Astrocyte of the spinal cord (primary cell): Measurements from ENCODE around the gene ADAMTS2.

Experiments used
- DNase-seq: peaks from one replicate; pipeline ENCODE4 v3.0.0; 2011; ENCODE audit warnings: low read depth, low spot score
- H3K4me3 ChIP-seq: 2 replicates; pipeline ENCODE4 v1.5.1; 2011; ENCODE audit warnings: low read depth, mild to moderate bottlenecking, low read length, moderate library complexity
- in situ Hi-C: cut with HindIII; loops from 2 replicates; pipeline ENCODE4 v1.10.0; 2017; ENCODE audit warnings: low sequenced_read_pairs
- TF ChIP-seq, protein P1 (sequence below): IDR thresholded peaks from 2 replicates; pipeline ENCODE4 v1.5.1; 2012; ENCODE audit warnings: low read depth, mild to moderate bottlenecking, low read length, inconsistent platforms

The ADAMTS2 gene

DNA sequence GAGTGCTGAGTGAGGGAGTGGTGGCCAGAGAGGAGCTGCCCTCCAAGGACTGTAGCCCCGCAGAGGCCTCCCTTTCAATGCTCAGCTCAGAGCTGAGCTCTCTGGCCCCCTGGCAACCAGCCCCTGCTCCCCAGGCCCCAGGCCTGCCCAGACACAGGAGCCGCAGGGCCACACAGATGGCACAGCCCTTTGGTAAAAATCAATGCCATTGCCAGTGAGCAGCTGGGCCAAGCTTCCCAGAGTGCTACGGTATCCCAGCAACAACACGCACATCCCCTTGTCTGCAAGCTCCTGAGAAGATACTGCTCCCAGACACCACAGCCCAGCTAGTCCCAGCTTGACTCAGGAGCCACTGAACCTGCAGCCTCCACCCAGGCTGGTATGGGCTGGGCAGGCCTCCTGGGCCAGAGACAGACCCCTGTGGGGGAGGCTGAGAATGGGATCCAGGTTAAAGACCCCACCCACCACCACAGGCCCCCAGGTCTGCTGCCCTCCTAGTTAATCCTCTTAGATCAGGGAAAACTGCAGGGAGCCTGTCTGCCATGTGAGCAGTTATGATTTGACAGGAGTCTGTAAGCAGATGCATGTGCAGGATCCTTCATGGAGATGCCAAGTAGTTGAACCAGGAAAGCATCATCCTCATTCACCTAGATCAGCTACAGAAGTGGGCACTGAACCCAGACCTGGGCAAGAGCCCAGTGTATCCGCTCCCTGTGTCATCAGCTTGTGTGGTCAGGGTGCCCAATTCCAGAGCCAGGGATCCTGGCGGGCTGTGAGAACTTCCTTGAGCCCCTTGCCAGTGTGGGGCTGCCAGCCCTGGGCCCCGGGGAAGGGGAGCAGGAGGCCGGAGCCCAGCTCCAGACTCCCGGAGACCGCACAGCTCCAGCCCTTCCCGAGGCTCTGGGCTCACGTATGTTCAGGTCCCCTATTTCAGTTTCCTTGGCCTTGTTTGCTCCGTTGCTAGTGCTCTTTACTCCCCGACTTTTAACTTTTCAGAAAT is 26.7 kb upstream of the ADAMTS2 start:
- DNase-seq, result no peak

DNA sequence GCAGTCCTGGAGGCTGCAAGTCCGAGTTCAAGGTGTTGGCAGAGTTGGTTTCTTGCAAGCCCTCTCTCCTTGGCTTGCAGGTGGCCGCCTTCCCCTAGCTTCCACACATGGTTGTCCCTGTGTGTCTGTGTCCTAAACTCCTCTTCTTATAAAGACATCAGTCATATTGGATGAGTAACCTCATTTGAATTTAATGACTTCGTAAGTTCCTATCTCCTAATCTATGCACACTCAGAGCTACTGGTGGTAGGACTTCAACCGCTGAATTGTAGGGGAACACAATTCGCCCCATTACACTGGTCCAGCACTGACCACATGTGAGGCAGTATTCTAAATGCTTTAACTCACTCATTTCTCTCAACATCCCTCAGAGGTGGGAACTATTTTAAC is 25.9 kb upstream of the ADAMTS2 start:
- no peak for DNase-seq
- H3K4me3 ChIP-seq, result no peak overlapping the region
- TF ChIP-seq, protein P1, sequence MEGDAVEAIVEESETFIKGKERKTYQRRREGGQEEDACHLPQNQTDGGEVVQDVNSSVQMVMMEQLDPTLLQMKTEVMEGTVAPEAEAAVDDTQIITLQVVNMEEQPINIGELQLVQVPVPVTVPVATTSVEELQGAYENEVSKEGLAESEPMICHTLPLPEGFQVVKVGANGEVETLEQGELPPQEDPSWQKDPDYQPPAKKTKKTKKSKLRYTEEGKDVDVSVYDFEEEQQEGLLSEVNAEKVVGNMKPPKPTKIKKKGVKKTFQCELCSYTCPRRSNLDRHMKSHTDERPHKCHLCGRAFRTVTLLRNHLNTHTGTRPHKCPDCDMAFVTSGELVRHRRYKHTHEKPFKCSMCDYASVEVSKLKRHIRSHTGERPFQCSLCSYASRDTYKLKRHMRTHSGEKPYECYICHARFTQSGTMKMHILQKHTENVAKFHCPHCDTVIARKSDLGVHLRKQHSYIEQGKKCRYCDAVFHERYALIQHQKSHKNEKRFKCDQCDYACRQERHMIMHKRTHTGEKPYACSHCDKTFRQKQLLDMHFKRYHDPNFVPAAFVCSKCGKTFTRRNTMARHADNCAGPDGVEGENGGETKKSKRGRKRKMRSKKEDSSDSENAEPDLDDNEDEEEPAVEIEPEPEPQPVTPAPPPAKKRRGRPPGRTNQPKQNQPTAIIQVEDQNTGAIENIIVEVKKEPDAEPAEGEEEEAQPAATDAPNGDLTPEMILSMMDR, result no peak
- in situ Hi-C loops, result no loop called here

More for the DNA sequence above, 26.7 kb upstream of the ADAMTS2 start:
- H3K4me3 ChIP-seq, result no peak overlapping the region
- in situ Hi-C loops, result no loop called here
- TF ChIP-seq, protein P1, result no peak

DNA sequence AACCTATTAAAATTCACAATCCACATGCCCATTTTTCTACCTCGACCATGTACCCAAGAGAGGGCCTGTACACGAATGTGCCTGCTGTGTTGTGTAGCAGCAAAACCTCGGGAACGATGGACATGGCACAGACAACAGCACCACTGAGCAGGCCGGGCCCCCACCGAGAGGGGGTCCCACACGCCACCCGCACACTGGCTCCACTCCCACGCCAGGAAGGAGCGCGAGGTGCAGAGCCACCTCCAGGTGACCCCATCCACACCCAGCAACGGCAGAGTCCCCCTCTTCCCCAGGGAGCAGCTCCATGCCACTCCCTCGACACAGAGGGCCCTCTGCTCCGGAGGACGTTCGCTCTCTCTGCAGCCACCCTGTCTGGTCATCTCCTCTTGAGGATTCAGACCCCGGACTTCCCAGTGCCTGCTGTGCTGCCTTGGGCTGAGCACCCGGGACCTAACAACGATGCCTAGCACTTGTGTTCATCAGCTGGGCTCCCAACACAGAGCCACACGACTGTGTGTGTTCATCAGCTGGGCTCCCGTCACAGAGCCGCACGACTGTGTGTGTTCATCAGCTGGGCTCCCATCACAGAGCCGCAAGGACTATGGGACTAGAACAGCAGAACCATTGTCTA is 25.3 kb upstream of the ADAMTS2 start:
- TF ChIP-seq, protein P1, result no peak
- no peak for DNase-seq
- no peak overlapping the region for H3K4me3 ChIP-seq
- in situ Hi-C loops, result no loop called here

- no peak for DNase-seq
- TF ChIP-seq, protein P1, result no peak
- no peak overlapping the region for H3K4me3 ChIP-seq
- in situ Hi-C loops, result no loop called here
Measured at GRCh38 chr5:179369530-179369884, 24.2 kb upstream of the ADAMTS2 start.

DNA sequence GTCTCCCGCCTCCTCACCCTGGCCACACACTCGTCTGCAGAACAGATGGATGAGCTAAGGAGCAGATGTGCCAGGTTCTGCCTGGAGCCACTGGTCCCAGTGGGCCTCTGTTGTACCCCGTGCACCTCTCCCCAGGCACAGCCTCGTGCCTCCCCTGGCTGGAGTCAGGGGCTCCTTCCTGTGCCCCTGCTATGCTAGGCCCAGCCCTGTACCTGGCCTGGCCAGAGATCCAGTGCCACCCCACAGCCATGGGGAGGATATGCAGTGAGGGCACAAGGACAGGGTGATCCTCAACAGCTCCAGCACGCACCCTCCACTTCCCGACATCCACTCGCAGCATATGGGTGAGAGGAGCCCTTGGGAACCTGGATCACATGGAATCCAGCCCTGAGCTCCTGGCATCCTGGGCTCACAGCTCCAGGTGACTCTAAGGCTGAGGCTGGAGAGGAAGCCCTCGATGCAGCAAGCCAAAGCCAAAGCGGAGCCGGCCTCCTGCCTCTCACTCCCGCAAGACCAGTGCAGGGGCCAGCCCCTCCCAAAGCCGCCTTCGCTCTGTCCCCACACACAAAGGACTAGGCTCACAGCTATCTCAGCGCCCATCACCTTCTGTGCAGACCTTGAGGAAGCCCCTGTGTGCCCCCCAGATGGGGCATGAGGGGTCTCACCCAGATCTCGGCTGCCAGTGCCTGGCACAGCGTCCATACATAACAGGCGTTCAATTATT is 23.7 kb upstream of the ADAMTS2 start:
- TF ChIP-seq, protein P1, result no peak
- in situ Hi-C loops, result no loop called here
- H3K4me3 ChIP-seq, result no peak overlapping the region
- no peak for DNase-seq

DNA sequence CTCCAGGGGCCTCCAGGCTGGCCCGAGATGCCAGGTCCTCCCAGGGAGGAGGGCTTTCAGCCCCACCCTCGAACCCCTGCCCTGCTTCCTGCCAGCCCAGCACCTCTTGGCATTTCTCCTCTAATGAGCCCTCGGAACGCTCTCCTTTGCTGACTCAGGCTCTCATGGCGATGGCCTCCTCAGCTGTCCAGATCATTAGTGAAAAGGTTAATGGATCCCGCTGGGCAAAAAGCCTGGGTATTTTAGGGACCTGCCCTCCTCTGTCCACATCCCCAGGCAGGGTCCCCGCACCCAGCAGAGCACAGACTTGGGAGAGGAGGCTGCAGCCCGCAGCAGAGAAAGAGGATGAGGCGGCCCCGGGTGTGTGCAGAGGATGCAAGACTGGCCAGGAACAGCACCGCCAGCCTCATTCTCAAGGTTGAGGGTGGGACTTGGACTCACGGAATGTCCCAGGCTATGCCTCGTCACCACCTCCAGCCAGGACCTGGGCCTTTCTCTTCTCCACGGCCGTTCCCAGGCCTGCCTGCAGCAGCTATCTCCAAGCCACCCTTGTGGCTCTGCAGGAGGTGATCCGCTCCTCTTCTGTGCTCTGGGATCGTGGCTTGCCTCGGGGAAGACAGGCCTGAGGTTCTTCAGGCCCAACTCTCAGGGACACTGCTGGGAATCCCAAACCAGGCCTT is 23.0 kb upstream of the ADAMTS2 start:
- DNase-seq, result no peak
- no peak overlapping the region for H3K4me3 ChIP-seq
- TF ChIP-seq, protein P1, result no peak
- in situ Hi-C loops, result no loop called here
